LNCaP clone FGC (cell line): Measurements from ENCODE around the gene C22orf23.

Experiments
- DNase-seq: peaks from one replicate; pipeline ENCODE4 v3.0.0-alpha.2; 2011; ENCODE audit warnings: low read depth
- H3K4me3 ChIP-seq: 2 replicates; pipeline ENCODE4 v1.5.1; 2011; ENCODE audit warnings: mild to moderate bottlenecking, low read depth, low read length, control low read depth
- CTCF ChIP-seq: IDR thresholded peaks from 2 replicates; pipeline ENCODE4 v1.5.1; 2012; ENCODE audit warnings: mild to moderate bottlenecking; ENCODE audit not compliant: control insufficient read depth, insufficient read depth; ENCODE audit errors: extremely low read depth

C22orf23 gene

GRCh38 chr22:37942133-37942532 lies 11.3 kb downstream of the C22orf23 start:
- TF ChIP-seq CTCF = no peak
- DNase-seq = no peak
- no peak overlapping the region for H3K4me3 ChIP-seq

GRCh38 chr22:37940698-37941376 lies 12.6 kb downstream of the C22orf23 start:
- H3K4me3 ChIP-seq = no peak overlapping the region
- TF ChIP-seq CTCF = no peak
- DNase-seq = no peak

- no peak overlapping the region for H3K4me3 ChIP-seq
- DNase-seq = peak; percentile 68
- TF ChIP-seq CTCF = peak; percentile 97
These were observed 19.6 kb downstream of the C22orf23 start for GRCh38 chr22:37933711-37934376.

- no peak for TF ChIP-seq CTCF
- no peak for DNase-seq
These were observed 20.4 kb downstream of the C22orf23 start for GRCh38 chr22:37932821-37933578.

GRCh38 chr22:37932401-37932800 lies 21.0 kb downstream of the C22orf23 start:
- TF ChIP-seq CTCF = no peak
- DNase-seq = no peak
- H3K4me3 ChIP-seq = no peak overlapping the region

More at GRCh38 chr22:37932821-37933578, 20.4 kb downstream of the C22orf23 start:
- no peak overlapping the region for H3K4me3 ChIP-seq

- no peak for TF ChIP-seq CTCF
- no peak for DNase-seq
- no peak overlapping the region for H3K4me3 ChIP-seq
These were observed 21.5 kb downstream of the C22orf23 start for GRCh38 chr22:37931893-37932389.
